Body of pancreas (tissue), 4 donors: Measurements from ENCODE around the gene FXR1.

ENCODE experiments used
- CTCF ChIP-seq, 7 experiments: fragments of 450-650 bp in 4 of 7; fragments of 200-600 bp in 3 of 7; sonication (generic) in 3 of 7; IDR thresholded peaks; one replicate each; pipeline ENCODE4 v1.5.1; 2016 to 2019; ENCODE audit warnings: antibody characterized with exemption in 7 of 7
- POLR2A ChIP-seq, 3 donors: fragments of 450-650 bp; IDR thresholded peaks; one replicate each; pipeline ENCODE4 v1.6.1; 2016; ENCODE audit warnings: antibody characterized with exemption in 3 of 3, mild to moderate bottlenecking in 2 of 3

- TF ChIP-seq CTCF (IDR thresholded peaks at IDR 0.05) (no peak), POLR2A (IDR thresholded peaks at IDR 0.05) (no peak)
Observed at GRCh38 chr3:180977498-180977897, 65.0 kb downstream of the FXR1 start.
